ENCODE data around the gene KLF15.

KLF15 gene

GRCh38 chr3:126381966-126382365 lies 24.8 kb upstream of the KLF15 start:
- Histone ChIP-seq H3K9me3 (ENCODE audit: control insufficient read depth, insufficient read depth, low read depth, low read length) (peaks cover 5% of the 10 kb centered on the region), H3K4me3 (ENCODE audit: low read depth, low read length) (no peak overlapping the region), H3K27ac (ENCODE audit: low read depth, low read length) (no peak overlapping the region), H3K36me3 (ENCODE audit: control insufficient read depth, insufficient read depth, low read length) (no peaks in the 10 kb centered on the region), H3K9ac (ENCODE audit: low read length) (no peak overlapping the region), H3K4me1 (ENCODE audit: control insufficient read depth, insufficient read depth, low read length) (no peaks in the 10 kb centered on the region), H3K27me3 (ENCODE audit: control insufficient read depth, insufficient read depth, low read length) (no peaks in the 10 kb centered on the region)

GRCh38 chr3:126380011-126380768 lies 23.0 kb upstream of the KLF15 start:
- H3K9ac ChIP-seq (ENCODE audit: low read length), result no peak overlapping the region
- no peak overlapping the region for H3K4me3 ChIP-seq (ENCODE audit: low read depth, low read length)
- H3K9me3 ChIP-seq (ENCODE audit: control insufficient read depth, insufficient read depth, low read depth, low read length), result peaks cover 5% of the 10 kb centered on the region
- H3K27me3 ChIP-seq (ENCODE audit: control insufficient read depth, insufficient read depth, low read length), result no peaks in the 10 kb centered on the region
- no peaks in the 10 kb centered on the region for H3K36me3 ChIP-seq (ENCODE audit: control insufficient read depth, insufficient read depth, low read length)
- H3K4me1 ChIP-seq (ENCODE audit: control insufficient read depth, insufficient read depth, low read length), result peaks cover 4% of the 10 kb centered on the region; the same call in 1 of the 2 replicates
- no peak overlapping the region for H3K27ac ChIP-seq (ENCODE audit: low read depth, low read length)

DNA sequence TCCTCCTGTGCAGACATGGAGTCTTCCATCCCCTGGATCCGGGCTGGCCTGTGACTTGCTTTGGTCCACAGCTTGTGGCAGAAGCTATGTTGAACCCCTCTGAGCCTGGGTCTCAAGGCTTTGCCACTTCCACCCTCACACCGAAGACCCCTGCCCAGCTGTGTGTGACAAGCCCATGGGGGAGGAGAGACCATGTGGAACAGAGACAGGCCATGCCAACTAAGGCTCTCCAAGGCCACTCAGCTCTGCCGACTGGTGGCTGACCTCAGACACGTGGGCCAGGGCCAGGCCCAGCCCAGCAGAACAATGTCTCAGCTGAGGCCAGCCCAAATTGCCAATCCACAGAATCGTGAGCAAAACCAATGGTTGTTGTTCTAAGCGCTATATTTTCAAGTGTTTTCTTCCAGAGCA lies 21.1 kb upstream of the KLF15 start:
- H3K9ac ChIP-seq (ENCODE audit: low read length), result no peak overlapping the region
- H3K36me3 ChIP-seq (ENCODE audit: control insufficient read depth, insufficient read depth, low read length), result no peaks in the 10 kb centered on the region
- no peak overlapping the region for H3K27ac ChIP-seq (ENCODE audit: low read depth, low read length)
- H3K9me3 ChIP-seq (ENCODE audit: control insufficient read depth, insufficient read depth, low read depth, low read length), result peaks cover 5% of the 10 kb centered on the region
- H3K4me3 ChIP-seq (ENCODE audit: low read depth, low read length), result no peak overlapping the region
- H3K4me1 ChIP-seq (ENCODE audit: control insufficient read depth, insufficient read depth, low read length), result peaks cover 4% of the 10 kb centered on the region; the same call in 1 of the 2 replicates
- H3K27me3 ChIP-seq (ENCODE audit: control insufficient read depth, insufficient read depth, low read length), result no peaks in the 10 kb centered on the region

- Histone ChIP-seq H3K9ac (ENCODE audit: low read length) (no peak overlapping the region), H3K4me1 (ENCODE audit: control insufficient read depth, insufficient read depth, low read length) (peaks cover 4% of the 10 kb centered on the region; the same call in 1 of the 2 replicates), H3K36me3 (ENCODE audit: control insufficient read depth, insufficient read depth, low read length) (no peaks in the 10 kb centered on the region), H3K4me3 (ENCODE audit: low read depth, low read length) (no peak overlapping the region), H3K27ac (ENCODE audit: low read depth, low read length) (no peak overlapping the region), H3K9me3 (ENCODE audit: control insufficient read depth, insufficient read depth, low read depth, low read length) (peaks cover 5% of the 10 kb centered on the region), H3K27me3 (ENCODE audit: control insufficient read depth, insufficient read depth, low read length) (no peaks in the 10 kb centered on the region)
Observed at GRCh38 chr3:126377211-126377610, 20.0 kb upstream of the KLF15 start.

GRCh38 chr3:126376444-126376843 lies 19.2 kb upstream of the KLF15 start:
- no peaks in the 10 kb centered on the region for H3K27me3 ChIP-seq (ENCODE audit: control insufficient read depth, insufficient read depth, low read length)
- no peak overlapping the region for H3K9ac ChIP-seq (ENCODE audit: low read length)
- H3K36me3 ChIP-seq (ENCODE audit: control insufficient read depth, insufficient read depth, low read length), result no peaks in the 10 kb centered on the region
- no peak overlapping the region for H3K27ac ChIP-seq (ENCODE audit: low read depth, low read length)
- peaks cover 5% of the 10 kb centered on the region for H3K9me3 ChIP-seq (ENCODE audit: control insufficient read depth, insufficient read depth, low read depth, low read length)
- peaks cover 4% of the 10 kb centered on the region; the same call in 1 of the 2 replicates for H3K4me1 ChIP-seq (ENCODE audit: control insufficient read depth, insufficient read depth, low read length)
- H3K4me3 ChIP-seq (ENCODE audit: low read depth, low read length), result no peak overlapping the region

GRCh38 chr3:126375835-126376331 lies 18.7 kb upstream of the KLF15 start:
- no peak overlapping the region for H3K9ac ChIP-seq (ENCODE audit: low read length)
- H3K27ac ChIP-seq (ENCODE audit: low read depth, low read length), result no peak overlapping the region
- peaks cover 4% of the 10 kb centered on the region; the same call in 1 of the 2 replicates for H3K4me1 ChIP-seq (ENCODE audit: control insufficient read depth, insufficient read depth, low read length)

GRCh38 chr3:126373682-126374601 lies 16.7 kb upstream of the KLF15 start:
- Histone ChIP-seq H3K4me1 (ENCODE audit: control insufficient read depth, insufficient read depth, low read length) (peaks cover 4% of the 10 kb centered on the region; the same call in 1 of the 2 replicates), H3K27me3 (ENCODE audit: control insufficient read depth, insufficient read depth, low read length) (no peaks in the 10 kb centered on the region), H3K9ac (ENCODE audit: low read length) (no peak overlapping the region), H3K36me3 (ENCODE audit: control insufficient read depth, insufficient read depth, low read length) (no peaks in the 10 kb centered on the region), H3K4me3 (ENCODE audit: low read depth, low read length) (no peak overlapping the region), H3K9me3 (ENCODE audit: control insufficient read depth, insufficient read depth, low read depth, low read length) (no peaks in the 10 kb centered on the region), H3K27ac (ENCODE audit: low read depth, low read length) (no peak overlapping the region)

More at GRCh38 chr3:126375835-126376331, 18.7 kb upstream of the KLF15 start:
- Histone ChIP-seq H3K36me3 (ENCODE audit: control insufficient read depth, insufficient read depth, low read length) (no peaks in the 10 kb centered on the region), H3K4me3 (ENCODE audit: low read depth, low read length) (no peak overlapping the region), H3K27me3 (ENCODE audit: control insufficient read depth, insufficient read depth, low read length) (no peaks in the 10 kb centered on the region), H3K9me3 (ENCODE audit: control insufficient read depth, insufficient read depth, low read depth, low read length) (peaks cover 5% of the 10 kb centered on the region)

- no peaks in the 10 kb centered on the region for H3K9me3 ChIP-seq (ENCODE audit: control insufficient read depth, insufficient read depth, low read depth, low read length)
- H3K27me3 ChIP-seq (ENCODE audit: control insufficient read depth, insufficient read depth, low read length), result no peaks in the 10 kb centered on the region
- no peak overlapping the region for H3K27ac ChIP-seq (ENCODE audit: low read depth, low read length)
- no peaks in the 10 kb centered on the region for H3K36me3 ChIP-seq (ENCODE audit: control insufficient read depth, insufficient read depth, low read length)
- H3K9ac ChIP-seq (ENCODE audit: low read length), result no peak overlapping the region
- peaks cover 4% of the 10 kb centered on the region; the same call in 1 of the 2 replicates for H3K4me1 ChIP-seq (ENCODE audit: control insufficient read depth, insufficient read depth, low read length)
- no peak overlapping the region for H3K4me3 ChIP-seq (ENCODE audit: low read depth, low read length)
Observed at GRCh38 chr3:126373146-126373613, 16.0 kb upstream of the KLF15 start.

GRCh38 chr3:126372413-126373145 lies 15.4 kb upstream of the KLF15 start:
- H3K9ac ChIP-seq (ENCODE audit: low read length), result no peak overlapping the region
- no peak overlapping the region for H3K27ac ChIP-seq (ENCODE audit: low read depth, low read length)
- no peaks in the 10 kb centered on the region for H3K27me3 ChIP-seq (ENCODE audit: control insufficient read depth, insufficient read depth, low read length)
- no peaks in the 10 kb centered on the region for H3K9me3 ChIP-seq (ENCODE audit: control insufficient read depth, insufficient read depth, low read depth, low read length)
- H3K36me3 ChIP-seq (ENCODE audit: control insufficient read depth, insufficient read depth, low read length), result no peaks in the 10 kb centered on the region
- peaks cover 4% of the 10 kb centered on the region; the same call in 1 of the 2 replicates for H3K4me1 ChIP-seq (ENCODE audit: control insufficient read depth, insufficient read depth, low read length)
- no peak overlapping the region for H3K4me3 ChIP-seq (ENCODE audit: low read depth, low read length)

GRCh38 chr3:126371096-126371705 lies 14.0 kb upstream of the KLF15 start:
- H3K27me3 ChIP-seq (ENCODE audit: control insufficient read depth, insufficient read depth, low read length), result no peaks in the 10 kb centered on the region
- no peaks in the 10 kb centered on the region for H3K9me3 ChIP-seq (ENCODE audit: control insufficient read depth, insufficient read depth, low read depth, low read length)
- H3K36me3 ChIP-seq (ENCODE audit: control insufficient read depth, insufficient read depth, low read length), result no peaks in the 10 kb centered on the region
- no peak overlapping the region for H3K4me3 ChIP-seq (ENCODE audit: low read depth, low read length)
- H3K27ac ChIP-seq (ENCODE audit: low read depth, low read length), result no peak overlapping the region
- peaks cover 3% of the 10 kb centered on the region; the same call in 1 of the 2 replicates for H3K4me1 ChIP-seq (ENCODE audit: control insufficient read depth, insufficient read depth, low read length)
- H3K9ac ChIP-seq (ENCODE audit: low read length), result no peak overlapping the region
